ENCODE measurements around the gene DTX3. TPM values are rescaled to one million over a fixed set of nuclear protein-coding genes. Genes with fewer than 3 reads are reported as not detected.

The DTX3 gene
- total RNA-seq, 4 donors from 2014 or later, result 4.2 to 15.7 (median 11.5) TPM

- peaks cover 0 to 25% (median 0%) of the 10 kb centered on the region in 4 donors for H3K4me1 ChIP-seq
- no peak for DNase-seq
- no peaks in the 10 kb centered on the region for H3K9me3 ChIP-seq
- TF ChIP-seq, protein P1, sequence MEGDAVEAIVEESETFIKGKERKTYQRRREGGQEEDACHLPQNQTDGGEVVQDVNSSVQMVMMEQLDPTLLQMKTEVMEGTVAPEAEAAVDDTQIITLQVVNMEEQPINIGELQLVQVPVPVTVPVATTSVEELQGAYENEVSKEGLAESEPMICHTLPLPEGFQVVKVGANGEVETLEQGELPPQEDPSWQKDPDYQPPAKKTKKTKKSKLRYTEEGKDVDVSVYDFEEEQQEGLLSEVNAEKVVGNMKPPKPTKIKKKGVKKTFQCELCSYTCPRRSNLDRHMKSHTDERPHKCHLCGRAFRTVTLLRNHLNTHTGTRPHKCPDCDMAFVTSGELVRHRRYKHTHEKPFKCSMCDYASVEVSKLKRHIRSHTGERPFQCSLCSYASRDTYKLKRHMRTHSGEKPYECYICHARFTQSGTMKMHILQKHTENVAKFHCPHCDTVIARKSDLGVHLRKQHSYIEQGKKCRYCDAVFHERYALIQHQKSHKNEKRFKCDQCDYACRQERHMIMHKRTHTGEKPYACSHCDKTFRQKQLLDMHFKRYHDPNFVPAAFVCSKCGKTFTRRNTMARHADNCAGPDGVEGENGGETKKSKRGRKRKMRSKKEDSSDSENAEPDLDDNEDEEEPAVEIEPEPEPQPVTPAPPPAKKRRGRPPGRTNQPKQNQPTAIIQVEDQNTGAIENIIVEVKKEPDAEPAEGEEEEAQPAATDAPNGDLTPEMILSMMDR (IDR thresholded peaks at IDR 0.05), result no peak
- TF ChIP-seq POLR2A (IDR thresholded peaks at IDR 0.05), result no peak
- no peaks in the 10 kb centered on the region for H3K27me3 ChIP-seq
- peaks cover 0 to 43% (median 0%) of the 10 kb centered on the region in 3 donors for H3K36me3 ChIP-seq
- H3K4me3 ChIP-seq, result no peak overlapping the region
- no peak overlapping the region for H3K27ac ChIP-seq
Measured at GRCh38 chr12:57602544-57602943, 2.1 kb upstream of the DTX3 start.

- no peaks in the 10 kb centered on the region for H3K9me3 ChIP-seq
- no peaks in the 10 kb centered on the region for H3K27me3 ChIP-seq
- H3K36me3 ChIP-seq, result peaks cover 0 to 37% (median 0%) of the 10 kb centered on the region in 3 donors
- no peak overlapping the region for H3K4me3 ChIP-seq
- peak overlapping the region in 2 of 4 donors; percentile 38 to 88 for H3K27ac ChIP-seq
- no peak for TF ChIP-seq POLR2A (IDR thresholded peaks at IDR 0.05)
- TF ChIP-seq, protein P1 (IDR thresholded peaks at IDR 0.05), result no peak
- H3K4me1 ChIP-seq, result peaks cover 0 to 25% (median 0%) of the 10 kb centered on the region in 4 donors
- no peak for DNase-seq
Measured at GRCh38 chr12:57603324-57603723, 1.3 kb upstream of the DTX3 start.

DNA sequence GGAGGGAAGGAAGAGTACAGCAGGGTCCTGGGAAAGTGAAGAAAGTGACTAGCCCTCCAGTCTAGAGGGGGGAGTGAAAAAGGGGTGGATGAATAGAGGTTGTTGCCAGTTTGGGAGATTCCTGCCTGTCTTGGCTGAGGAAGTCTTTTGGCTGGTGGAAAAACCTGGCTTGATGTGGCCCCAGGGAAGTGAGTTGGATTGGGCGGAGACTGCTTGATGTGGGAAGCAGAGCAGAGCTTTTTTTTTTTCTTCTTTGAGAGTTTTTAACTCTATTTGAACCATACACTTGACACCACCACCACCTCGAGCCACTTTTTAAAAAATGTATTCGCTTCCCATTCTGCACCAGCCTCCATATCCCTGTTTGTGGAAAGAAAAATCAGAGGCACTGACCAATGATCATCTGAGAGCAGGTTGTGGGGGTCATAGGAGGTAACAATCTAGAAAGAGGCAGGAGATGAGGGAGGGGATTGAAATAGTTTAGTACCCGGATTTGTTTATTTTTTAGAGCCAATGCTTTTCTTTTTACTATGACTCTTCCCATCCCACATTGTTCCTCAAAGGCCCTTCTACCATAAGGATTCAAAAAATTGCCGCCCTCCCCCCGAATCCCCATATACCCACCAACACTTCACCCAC lies 690 bp upstream of the DTX3 start:
- H3K4me3 ChIP-seq, result peak overlapping the region; percentile 54 to 80 (median 68)
- peaks cover 0 to 25% (median 0%) of the 10 kb centered on the region in 4 donors for H3K4me1 ChIP-seq
- H3K36me3 ChIP-seq, result peaks cover 0 to 32% (median 0%) of the 10 kb centered on the region in 3 donors
- peak overlapping the region; percentile 70 to 90 (median 82) for H3K27ac ChIP-seq
- no peaks in the 10 kb centered on the region for H3K9me3 ChIP-seq
- TF ChIP-seq, protein P1 (IDR thresholded peaks at IDR 0.05), result no peak
- TF ChIP-seq POLR2A (IDR thresholded peaks at IDR 0.05), result no peak
- no peaks in the 10 kb centered on the region for H3K27me3 ChIP-seq
- no peak for DNase-seq

DNA sequence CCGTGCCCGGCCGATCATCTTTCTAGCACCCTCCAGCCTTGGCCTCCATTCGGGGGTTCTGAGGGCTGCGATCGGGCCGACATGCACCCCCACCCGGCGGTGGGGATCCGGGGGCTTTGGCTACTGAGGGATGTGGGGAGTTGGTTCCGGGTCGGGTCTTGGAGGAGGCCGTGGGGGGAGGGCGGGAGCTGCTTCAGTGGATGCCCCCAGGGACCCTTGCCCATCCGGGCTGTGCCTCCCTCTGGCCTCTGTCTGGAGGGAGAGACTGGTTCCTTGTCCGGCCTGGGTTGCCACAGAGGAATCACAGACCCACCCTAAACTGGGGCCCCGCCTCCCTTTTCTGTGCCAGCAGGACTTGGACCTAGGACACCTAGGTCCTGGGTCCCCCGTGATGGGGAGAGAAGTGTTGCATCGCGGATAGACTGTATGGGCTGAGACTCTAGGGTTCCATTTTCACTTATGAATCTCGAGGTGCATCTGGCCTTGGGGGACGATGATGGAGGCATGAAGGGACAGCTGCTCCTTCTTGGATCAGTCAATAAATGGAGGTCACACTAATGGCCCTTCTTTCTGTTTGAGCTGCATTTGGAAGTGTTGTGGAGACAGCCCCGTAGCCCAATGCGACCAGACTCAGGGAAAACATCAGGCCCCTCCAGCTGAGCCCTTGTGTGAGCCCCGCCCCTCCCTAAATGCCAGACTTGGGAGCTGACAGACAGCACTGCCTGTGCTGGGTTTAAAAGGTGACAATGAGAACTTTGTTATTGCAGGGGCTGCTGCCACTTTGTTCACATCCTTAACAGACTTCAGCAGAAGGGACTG lies 577 bp downstream of the DTX3 start:
- H3K36me3 ChIP-seq, result peaks cover 0 to 21% (median 0%) of the 10 kb centered on the region in 3 donors
- H3K4me1 ChIP-seq, result peaks cover 0 to 25% (median 0%) of the 10 kb centered on the region in 4 donors
- H3K9me3 ChIP-seq, result no peaks in the 10 kb centered on the region
- peak overlapping the region; percentile 54 to 80 (median 68) for H3K4me3 ChIP-seq
- no peaks in the 10 kb centered on the region for H3K27me3 ChIP-seq
- TF ChIP-seq, protein P1 (IDR thresholded peaks at IDR 0.05), result no peak
- no peak for TF ChIP-seq POLR2A (IDR thresholded peaks at IDR 0.05)
- DNase-seq, result no peak
- H3K27ac ChIP-seq, result peak overlapping the region; percentile 70 to 90 (median 82)

DNA sequence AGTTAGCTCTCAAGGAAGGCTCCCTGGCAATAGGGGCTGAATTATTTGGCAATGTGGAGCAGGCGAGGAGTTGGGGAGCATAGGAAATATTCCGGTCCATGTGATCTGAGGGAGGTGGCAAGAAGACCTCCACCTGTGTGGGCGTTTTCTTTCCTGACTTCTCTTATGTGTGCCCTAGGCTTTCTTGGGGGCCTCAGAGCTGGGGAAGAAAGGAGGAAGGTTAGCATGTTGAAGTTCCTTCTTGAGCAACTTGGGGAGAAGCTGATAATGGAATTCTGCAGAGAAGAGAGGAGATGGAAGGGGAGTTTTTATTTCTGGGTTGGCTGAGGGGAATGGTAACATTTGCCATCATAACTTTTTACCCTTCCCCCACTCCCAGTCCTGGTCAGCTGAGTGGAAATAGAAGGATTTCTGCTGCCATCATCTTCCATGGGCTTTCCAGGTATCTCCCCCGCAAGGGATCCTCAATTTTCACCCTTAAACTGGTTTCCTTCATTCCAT lies 1.2 kb downstream of the DTX3 start:
- Histone ChIP-seq H3K27ac (peak overlapping the region in 1 of 4 donors; percentile 90), H3K36me3 (peaks cover 0 to 15% (median 0%) of the 10 kb centered on the region in 3 donors), H3K4me3 (no peak overlapping the region), H3K27me3 (no peaks in the 10 kb centered on the region), H3K4me1 (peaks cover 0 to 30% (median 1%) of the 10 kb centered on the region in 4 donors), H3K9me3 (no peaks in the 10 kb centered on the region)
- DNase-seq, result no peak
- TF ChIP-seq, protein P1 (IDR thresholded peaks at IDR 0.05), result no peak
- TF ChIP-seq POLR2A (IDR thresholded peaks at IDR 0.05), result no peak
